ENCODE results near the gene KANK2. TPM values are rescaled to one million over a fixed set of nuclear protein-coding genes. Genes with fewer than 3 reads are reported as not detected.

Gene KANK2
- polyA plus RNA-seq, 1 donor = 75.5 TPM

DNA sequence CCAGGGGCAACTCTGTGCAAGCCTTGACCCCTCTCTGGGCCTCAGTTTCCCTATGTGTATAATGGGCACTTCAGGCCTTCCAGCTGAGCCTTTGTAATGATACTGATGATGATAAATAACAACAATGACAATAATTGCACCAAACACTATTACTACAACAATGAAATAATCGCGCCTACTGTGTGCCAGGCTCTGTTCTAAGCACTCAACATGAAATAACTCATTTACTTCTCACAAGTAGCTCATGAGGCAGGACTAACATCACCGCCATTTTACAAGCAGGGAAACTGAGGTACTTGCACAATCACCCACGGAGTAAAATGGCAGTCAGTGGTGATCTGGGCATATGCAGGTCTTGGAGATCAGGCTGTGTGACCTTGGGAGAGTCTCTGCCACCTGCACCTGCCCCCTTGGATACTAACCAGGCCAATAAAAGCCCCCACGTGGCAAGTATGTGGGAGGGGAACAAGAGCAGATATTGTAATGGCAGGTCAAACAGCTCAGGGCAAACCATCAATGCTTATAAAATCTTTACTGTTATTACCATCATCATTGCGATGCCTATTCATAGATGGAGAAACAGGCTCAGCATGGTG is 41.5 kb upstream of the KANK2 start:
- Histone ChIP-seq H3K27me3 (ENCODE audit: control insufficient read depth, insufficient read depth, low read length) (no peaks in the 10 kb centered on the region), H3K27ac (ENCODE audit: low read length) (no peak overlapping the region), H3K4me3 (ENCODE audit: low read length) (no peak overlapping the region), H3K9me3 (ENCODE audit: control insufficient read depth, low read depth, low read length) (peaks cover 6% of the 10 kb centered on the region), H3K4me1 (ENCODE audit: control insufficient read depth, insufficient read depth, low read length) (peaks cover 4% of the 10 kb centered on the region), H3K36me3 (ENCODE audit: control insufficient read depth, insufficient read depth, low read length) (peaks cover 72% of the 10 kb centered on the region)
- no peak for DNase-seq
- no CpG with 5 or more reads among the region's 6 CpGs for WGBS (ENCODE audit: insufficient coverage, low lambda C conversion rate)

DNA sequence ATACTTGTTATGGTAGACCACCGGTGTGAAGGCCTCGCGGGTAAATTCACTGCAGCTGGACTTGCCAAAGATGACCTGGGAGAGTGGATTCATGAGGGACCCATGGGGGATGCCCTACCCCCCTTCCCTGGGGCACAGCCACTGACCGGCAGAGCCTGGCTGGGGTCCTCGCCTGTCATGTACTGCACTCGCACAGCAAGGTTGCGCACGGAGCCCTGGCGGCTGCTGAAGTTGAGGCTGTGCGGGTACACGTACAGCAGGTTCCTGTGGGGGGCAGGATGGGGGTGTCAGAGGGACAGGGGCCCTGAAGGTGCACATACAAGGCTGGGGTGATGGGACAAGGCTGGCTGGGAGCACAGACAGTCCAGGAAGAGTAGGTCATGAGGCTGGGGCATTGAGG is 40.7 kb upstream of the KANK2 start:
- WGBS (ENCODE audit: insufficient coverage, low lambda C conversion rate) = no CpG with 5 or more reads among the region's 11 CpGs

DNA sequence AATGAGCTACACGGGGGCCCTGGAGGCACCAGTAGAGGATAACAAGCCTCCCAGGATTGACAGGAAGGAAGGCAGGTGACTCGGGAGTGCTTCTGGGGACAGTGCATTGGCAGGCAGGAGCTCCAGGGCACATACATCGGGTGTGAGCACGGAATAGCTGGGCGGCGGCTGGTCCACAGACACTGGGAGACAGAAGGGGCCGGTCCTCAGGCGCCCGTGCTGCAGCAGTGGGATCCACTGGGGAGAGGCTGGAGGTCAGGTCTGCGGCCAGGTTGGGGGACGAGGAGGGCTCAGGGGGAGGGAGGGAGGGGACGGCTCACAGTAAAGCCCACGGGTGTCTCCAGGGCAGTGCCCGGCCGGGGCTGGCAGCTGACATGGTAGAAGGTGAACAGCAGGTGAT is 40.0 kb upstream of the KANK2 start:
- Histone ChIP-seq H3K36me3 (ENCODE audit: control insufficient read depth, insufficient read depth, low read length) (peaks cover 70% of the 10 kb centered on the region), H3K27ac (ENCODE audit: low read length) (no peak overlapping the region), H3K4me3 (ENCODE audit: low read length) (no peak overlapping the region), H3K9me3 (ENCODE audit: control insufficient read depth, low read depth, low read length) (peaks cover 6% of the 10 kb centered on the region), H3K27me3 (ENCODE audit: control insufficient read depth, insufficient read depth, low read length) (no peaks in the 10 kb centered on the region), H3K4me1 (ENCODE audit: control insufficient read depth, insufficient read depth, low read length) (no peaks in the 10 kb centered on the region)
- no peak for DNase-seq
- WGBS (ENCODE audit: insufficient coverage, low lambda C conversion rate) = 40% methylated on average over 1 of the region's 15 CpGs

More for the DNA sequence above, 40.7 kb upstream of the KANK2 start:
- Histone ChIP-seq H3K36me3 (ENCODE audit: control insufficient read depth, insufficient read depth, low read length) (peaks cover 69% of the 10 kb centered on the region), H3K4me3 (ENCODE audit: low read length) (no peak overlapping the region), H3K27ac (ENCODE audit: low read length) (no peak overlapping the region), H3K9me3 (ENCODE audit: control insufficient read depth, low read depth, low read length) (peaks cover 6% of the 10 kb centered on the region), H3K4me1 (ENCODE audit: control insufficient read depth, insufficient read depth, low read length) (no peaks in the 10 kb centered on the region), H3K27me3 (ENCODE audit: control insufficient read depth, insufficient read depth, low read length) (no peaks in the 10 kb centered on the region)
- no peak for DNase-seq

DNA sequence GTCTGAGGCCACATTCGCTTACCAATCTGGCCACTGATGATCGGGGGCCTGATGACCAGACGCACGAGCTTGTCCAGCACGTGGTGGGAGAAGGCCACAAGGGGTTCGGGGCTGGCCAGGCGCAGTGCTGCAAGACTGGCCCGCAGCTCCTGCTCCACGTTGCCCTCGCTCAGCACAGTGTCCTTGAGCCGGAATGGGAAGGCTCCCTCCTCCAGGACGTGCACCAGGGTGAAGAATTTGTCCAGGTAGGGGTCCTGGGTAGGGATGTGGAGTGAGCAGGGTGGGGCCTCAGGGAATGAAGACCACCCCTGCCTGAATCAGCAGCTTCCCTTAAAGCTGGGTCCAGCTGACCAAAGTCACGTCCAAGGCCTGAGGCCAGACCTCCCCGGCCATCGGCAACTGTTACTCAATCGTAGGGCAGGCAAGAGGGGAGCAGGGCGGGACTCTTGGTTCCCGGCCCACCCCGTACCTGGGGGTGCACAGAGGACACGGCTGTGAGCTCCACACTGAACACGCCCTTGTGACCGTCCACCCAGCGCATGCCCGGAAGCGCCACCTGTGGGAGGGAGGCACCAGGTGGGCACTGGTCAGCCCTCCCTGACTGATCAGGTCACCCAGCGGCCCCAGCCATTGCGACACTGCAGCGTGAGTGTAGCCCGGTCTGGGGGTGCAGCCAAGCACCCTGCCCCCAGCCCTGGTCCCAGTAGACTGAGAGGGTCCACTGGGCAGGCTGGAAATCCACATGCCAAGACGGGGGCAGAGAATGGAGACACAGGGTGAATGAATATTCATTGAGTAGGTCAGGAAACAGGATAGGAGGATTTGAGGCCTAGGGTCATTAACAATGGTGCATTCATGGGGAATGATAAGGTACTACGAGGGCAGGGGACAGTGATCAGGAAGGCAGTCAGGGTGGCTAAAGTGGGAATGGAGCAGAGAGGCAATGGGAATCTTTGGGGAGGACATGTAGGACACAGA is 39.3 kb upstream of the KANK2 start:
- DNase-seq = no peak
- peaks cover 73% of the 10 kb centered on the region for H3K36me3 ChIP-seq (ENCODE audit: control insufficient read depth, insufficient read depth, low read length)
- no peak overlapping the region for H3K27ac ChIP-seq (ENCODE audit: low read length)
- no peaks in the 10 kb centered on the region for H3K4me1 ChIP-seq (ENCODE audit: control insufficient read depth, insufficient read depth, low read length)
- no peaks in the 10 kb centered on the region for H3K27me3 ChIP-seq (ENCODE audit: control insufficient read depth, insufficient read depth, low read length)
- no peak overlapping the region for H3K4me3 ChIP-seq (ENCODE audit: low read length)
- peaks cover 6% of the 10 kb centered on the region for H3K9me3 ChIP-seq (ENCODE audit: control insufficient read depth, low read depth, low read length)
- WGBS (ENCODE audit: insufficient coverage, low lambda C conversion rate) = 47% methylated on average over 2 of the region's 31 CpGs

DNA sequence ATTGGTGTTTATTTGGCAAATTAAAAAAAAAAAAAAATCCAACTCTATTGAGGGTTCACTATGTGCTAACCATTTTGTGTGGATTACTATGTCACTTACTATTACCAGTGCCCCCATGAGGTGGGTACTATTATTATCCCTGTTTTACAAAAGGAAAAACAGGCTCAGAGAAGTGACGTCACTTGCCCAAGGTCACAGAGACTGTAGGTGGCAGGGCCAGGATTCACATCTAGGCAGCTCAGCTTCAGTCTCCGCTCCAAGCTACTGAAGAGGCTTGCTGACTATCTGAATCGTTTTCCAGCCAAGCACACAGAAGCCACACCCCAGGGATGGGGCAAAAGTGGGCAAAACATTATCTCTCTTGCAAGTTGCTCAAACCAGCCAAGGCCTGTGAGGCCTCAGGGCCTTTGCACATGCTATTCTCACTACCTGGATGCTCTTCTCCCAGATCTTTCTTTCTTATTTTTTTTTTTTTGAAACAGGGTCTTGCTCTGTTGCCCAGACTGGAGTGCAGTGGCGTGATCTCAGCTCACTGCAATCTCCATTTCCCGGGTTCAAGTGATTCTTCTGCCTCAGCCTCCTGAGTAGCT is 37.2 kb upstream of the KANK2 start:
- Histone ChIP-seq H3K27me3 (ENCODE audit: control insufficient read depth, insufficient read depth, low read length) (no peaks in the 10 kb centered on the region), H3K27ac (ENCODE audit: low read length) (no peak overlapping the region), H3K4me3 (ENCODE audit: low read length) (no peak overlapping the region), H3K9me3 (ENCODE audit: control insufficient read depth, low read depth, low read length) (peaks cover 4% of the 10 kb centered on the region), H3K4me1 (ENCODE audit: control insufficient read depth, insufficient read depth, low read length) (no peaks in the 10 kb centered on the region), H3K36me3 (ENCODE audit: control insufficient read depth, insufficient read depth, low read length) (peaks cover 71% of the 10 kb centered on the region)
- no peak for DNase-seq
- no CpG with 5 or more reads among the region's 5 CpGs for WGBS (ENCODE audit: insufficient coverage, low lambda C conversion rate)

DNA sequence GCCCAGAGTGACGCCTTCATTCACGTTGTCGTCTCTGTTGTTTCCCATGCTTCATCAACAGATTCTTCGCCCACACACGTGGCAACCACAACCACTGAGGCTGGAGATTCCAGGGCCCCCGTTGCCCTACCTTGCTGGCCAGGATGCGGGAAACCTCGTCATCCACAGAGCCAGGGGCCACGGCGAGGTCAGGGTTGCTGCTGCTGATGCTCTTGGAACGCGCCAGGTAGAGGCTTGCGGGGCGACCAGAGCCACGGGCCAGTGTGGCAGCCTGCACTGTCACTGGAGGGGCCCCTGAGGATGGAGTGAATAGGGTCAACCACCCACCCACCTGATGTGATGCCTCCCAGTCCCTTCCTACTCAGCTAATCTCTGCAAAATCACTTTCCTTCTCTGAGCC is 35.7 kb upstream of the KANK2 start:
- no peak for DNase-seq
- no peak overlapping the region for H3K27ac ChIP-seq (ENCODE audit: low read length)
- no peak overlapping the region for H3K4me3 ChIP-seq (ENCODE audit: low read length)
- no peaks in the 10 kb centered on the region for H3K4me1 ChIP-seq (ENCODE audit: control insufficient read depth, insufficient read depth, low read length)
- H3K27me3 ChIP-seq (ENCODE audit: control insufficient read depth, insufficient read depth, low read length) = no peaks in the 10 kb centered on the region
- H3K36me3 ChIP-seq (ENCODE audit: control insufficient read depth, insufficient read depth, low read length) = peaks cover 62% of the 10 kb centered on the region
- H3K9me3 ChIP-seq (ENCODE audit: control insufficient read depth, low read depth, low read length) = no peaks in the 10 kb centered on the region
- no CpG with 5 or more reads among the region's 15 CpGs for WGBS (ENCODE audit: insufficient coverage, low lambda C conversion rate)

DNA sequence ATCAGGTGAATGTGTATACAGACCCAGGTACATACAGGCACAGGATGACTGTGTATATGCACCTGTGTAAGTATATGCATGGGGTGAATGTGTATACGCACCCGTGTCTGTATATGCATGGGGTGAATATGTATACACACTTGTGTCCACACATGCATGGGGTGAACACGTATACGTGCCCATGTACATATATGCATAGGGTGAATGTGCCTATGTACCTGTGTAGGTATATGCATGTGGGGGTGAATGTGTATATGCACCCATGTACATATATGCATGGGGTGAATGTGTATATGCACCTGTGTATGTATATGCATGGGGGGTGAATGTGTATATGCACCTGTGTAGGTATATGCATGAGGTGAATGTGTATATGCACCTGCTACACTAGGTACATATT is 35.2 kb upstream of the KANK2 start:
- Histone ChIP-seq H3K27ac (ENCODE audit: low read length) (no peak overlapping the region), H3K4me1 (ENCODE audit: control insufficient read depth, insufficient read depth, low read length) (no peaks in the 10 kb centered on the region), H3K36me3 (ENCODE audit: control insufficient read depth, insufficient read depth, low read length) (peaks cover 57% of the 10 kb centered on the region), H3K9me3 (ENCODE audit: control insufficient read depth, low read depth, low read length) (no peaks in the 10 kb centered on the region), H3K4me3 (ENCODE audit: low read length) (no peak overlapping the region), H3K27me3 (ENCODE audit: control insufficient read depth, insufficient read depth, low read length) (no peaks in the 10 kb centered on the region)
- 70% methylated on average over 2 of the region's 4 CpGs for WGBS (ENCODE audit: insufficient coverage, low lambda C conversion rate)
- no peak for DNase-seq

DNA sequence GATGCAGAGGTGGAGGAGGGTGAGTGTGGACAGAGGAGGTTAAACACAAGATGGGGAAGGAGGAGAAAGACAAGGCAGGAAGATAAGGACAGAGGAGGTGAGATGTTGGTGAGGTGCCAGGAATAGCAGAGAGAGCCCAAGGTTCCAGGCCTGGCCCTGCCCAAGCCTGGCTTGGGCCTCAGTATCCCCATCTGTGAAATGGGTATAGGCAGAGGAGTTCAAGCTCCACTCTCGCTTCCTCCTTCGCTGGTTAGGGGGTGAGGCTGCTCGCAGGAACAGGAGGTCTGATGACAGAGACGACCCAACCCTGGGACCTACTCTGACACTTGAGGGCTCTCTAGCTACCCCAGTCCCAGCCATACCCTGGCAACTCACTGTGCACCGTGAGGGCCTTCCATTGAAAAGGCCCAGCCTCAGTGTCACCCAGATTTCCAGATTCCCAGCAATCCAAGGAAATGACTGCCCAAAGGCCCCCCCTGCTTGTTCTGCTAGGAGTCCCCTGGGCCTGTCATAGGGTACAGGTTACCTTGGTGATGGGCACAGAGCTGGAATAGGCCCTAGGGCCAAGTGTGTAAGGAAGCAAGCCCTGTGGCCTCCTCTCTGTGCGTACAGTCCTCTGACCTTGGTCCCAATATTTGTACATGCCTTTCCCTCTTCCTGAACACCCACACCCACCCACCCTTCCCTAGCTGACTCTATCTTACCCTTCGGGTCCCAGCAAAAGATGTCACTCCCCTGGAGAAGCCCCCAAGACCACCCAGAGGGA is 33.5 kb upstream of the KANK2 start:
- Histone ChIP-seq H3K9me3 (ENCODE audit: control insufficient read depth, low read depth, low read length) (no peaks in the 10 kb centered on the region), H3K36me3 (ENCODE audit: control insufficient read depth, insufficient read depth, low read length) (peaks cover 57% of the 10 kb centered on the region), H3K4me1 (ENCODE audit: control insufficient read depth, insufficient read depth, low read length) (no peaks in the 10 kb centered on the region), H3K27me3 (ENCODE audit: control insufficient read depth, insufficient read depth, low read length) (no peaks in the 10 kb centered on the region), H3K4me3 (ENCODE audit: low read length) (no peak overlapping the region), H3K27ac (ENCODE audit: low read length) (no peak overlapping the region)
- WGBS (ENCODE audit: insufficient coverage, low lambda C conversion rate) = no CpG with 5 or more reads among the region's 7 CpGs
- no peak for DNase-seq

DNA sequence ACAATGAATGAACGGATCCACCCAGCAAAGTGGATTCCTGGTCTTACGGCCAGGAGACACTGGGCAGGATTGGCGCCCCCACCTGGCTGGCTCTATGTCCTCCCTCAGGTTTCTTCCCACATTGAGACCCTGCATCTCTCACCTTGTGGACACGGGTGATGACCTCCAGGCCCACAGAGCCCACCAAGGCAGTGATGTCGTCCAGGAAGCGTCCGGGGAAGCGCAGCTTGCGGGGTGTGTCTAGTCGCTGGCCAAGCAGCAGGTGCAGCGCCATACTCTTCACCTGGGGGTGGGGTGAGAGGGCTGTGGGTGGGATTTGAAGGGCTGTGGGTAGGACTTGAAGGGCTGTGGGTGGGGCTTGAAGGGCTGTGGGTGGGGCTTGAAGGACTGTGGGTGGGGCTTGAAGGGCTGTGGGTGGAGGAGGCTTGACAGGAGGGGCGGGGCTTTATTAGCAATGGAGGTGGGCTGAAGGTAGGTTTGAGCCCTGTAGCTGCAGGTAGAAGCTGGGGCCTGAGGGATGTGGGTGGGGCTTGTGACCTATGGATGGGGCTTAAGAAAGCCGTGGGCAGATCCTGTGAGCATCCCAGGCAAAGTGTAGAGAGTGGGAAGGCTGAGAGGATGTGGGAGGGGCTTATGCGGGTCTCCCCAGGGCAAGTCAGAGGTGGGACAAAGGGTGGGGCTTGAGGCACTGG is 30.0 kb upstream of the KANK2 start:
- WGBS (ENCODE audit: insufficient coverage, low lambda C conversion rate) = no CpG with 5 or more reads among the region's 14 CpGs
- no peaks in the 10 kb centered on the region for H3K27me3 ChIP-seq (ENCODE audit: control insufficient read depth, insufficient read depth, low read length)
- H3K27ac ChIP-seq (ENCODE audit: low read length) = no peak overlapping the region
- no peaks in the 10 kb centered on the region for H3K4me1 ChIP-seq (ENCODE audit: control insufficient read depth, insufficient read depth, low read length)
- H3K36me3 ChIP-seq (ENCODE audit: control insufficient read depth, insufficient read depth, low read length) = peaks cover 59% of the 10 kb centered on the region
- peaks cover 5% of the 10 kb centered on the region for H3K9me3 ChIP-seq (ENCODE audit: control insufficient read depth, low read depth, low read length)
- DNase-seq = no peak
- no peak overlapping the region for H3K4me3 ChIP-seq (ENCODE audit: low read length)
